Measurements from ENCODE around the gene NRAP. TPM values are rescaled to one million over a fixed set of nuclear protein-coding genes. Genes with fewer than 3 reads are reported as not detected.
"Not testable (repeated sequence)": the region's sequence is repeated elsewhere in the genome, so short reads cannot be mapped to it uniquely, and the experiment has no call there.

Gene NRAP
- total and polyA plus RNA-seq, 12 donors, result 168 to 1,999 (median 1,161) TPM

GRCh38 chr10:113663142-113663541 is 699 bp downstream of the NRAP start:
- ATAC-seq, result peak in 3 of 8 donors; percentile 42 to 52 (median 52)
- Histone ChIP-seq H3K27ac (peak overlapping the region; percentile 55 to 97 (median 84)), H3K9me3 (no peaks in the 10 kb centered on the region), H3K4me3 (peak overlapping the region; percentile 8 to 60 (median 46)), H3K27me3 (no peaks in the 10 kb centered on the region), H3K36me3 (peaks cover 0 to 10% (median 0%) of the 10 kb centered on the region in 9 donors), H3K4me1 (peaks cover 0 to 18% (median 9%) of the 10 kb centered on the region in 9 donors)
- no peak for DNase-seq
- TF ChIP-seq CTCF (IDR thresholded peaks at IDR 0.05), result no peak
- 42 to 56% methylated on average over 5 of the region's 5 CpGs for WGBS, 2 donors
- intact Hi-C loops (cut with DNase I), result no loop called here

GRCh38 chr10:113661332-113661731 is 2.5 kb downstream of the NRAP start:
- H3K9me3 ChIP-seq, result no peaks in the 10 kb centered on the region
- TF ChIP-seq CTCF (IDR thresholded peaks at IDR 0.05), result no peak
- peaks cover 0 to 35% (median 20%) of the 10 kb centered on the region in 9 donors for H3K4me1 ChIP-seq
- intact Hi-C loops (cut with DNase I), result loop anchor here in 1 of 10 donors (2.0 kb wide), 1 partner anchor 33 kb away; no protein-coding TSS in a partner anchor
- H3K4me3 ChIP-seq, result peak overlapping the region in 9 of 10 donors; percentile 8 to 60 (median 48)
- H3K27ac ChIP-seq, result peak overlapping the region in 8 of 10 donors; percentile 58 to 97 (median 84)
- DNase-seq (no peak), ATAC-seq (peak; percentile 54 to 77 (median 70))
- H3K27me3 ChIP-seq, result no peaks in the 10 kb centered on the region
- WGBS, 2 donors, result 54 to 66% methylated on average over 2 of the region's 2 CpGs
- H3K36me3 ChIP-seq, result peaks cover 0 to 24% (median 0%) of the 10 kb centered on the region in 9 donors

- no peak for TF ChIP-seq CTCF (IDR thresholded peaks at IDR 0.05)
- Histone ChIP-seq H3K9me3 (no peaks in the 10 kb centered on the region), H3K27ac (peak overlapping the region in 5 of 10 donors; percentile 2 to 45 (median 29)), H3K27me3 (no peaks in the 10 kb centered on the region), H3K4me3 (no peak overlapping the region), H3K36me3 (peaks cover 0 to 62% (median 3%) of the 10 kb centered on the region in 9 donors), H3K4me1 (peaks cover 0 to 58% (median 23%) of the 10 kb centered on the region in 9 donors)
- no peak for DNase-seq
- ATAC-seq, result no peak
- intact Hi-C loops (cut with DNase I), result no loop called here
These were observed 6.3 kb downstream of the NRAP start for GRCh38 chr10:113657544-113657943.

- no peak overlapping the region for H3K4me3 ChIP-seq
- no peaks in the 10 kb centered on the region for H3K27me3 ChIP-seq
- no peak for TF ChIP-seq CTCF (IDR thresholded peaks at IDR 0.05)
- peaks cover 0 to 68% (median 3%) of the 10 kb centered on the region in 9 donors for H3K36me3 ChIP-seq
- intact Hi-C loops (cut with DNase I), result no loop called here
- peak in 3 of 8 donors; percentile 31 to 47 (median 36) for ATAC-seq
- H3K27ac ChIP-seq, result peak overlapping the region in 4 of 10 donors; percentile 29 to 49 (median 41)
- DNase-seq, result no peak
- 24 to 30% methylated on average over 2 of the region's 2 CpGs for WGBS, 2 donors
- peaks cover 0 to 63% (median 23%) of the 10 kb centered on the region in 9 donors for H3K4me1 ChIP-seq
- H3K9me3 ChIP-seq, result no peaks in the 10 kb centered on the region
These were observed 6.9 kb downstream of the NRAP start for GRCh38 chr10:113656896-113657295.

- 90 to 95% methylated on average over 3 of the region's 3 CpGs for WGBS, 2 donors
- DNase-seq; ATAC-seq; intact Hi-C loops (cut with DNase I); H3K9me3 ChIP-seq; H3K4me3 ChIP-seq; H3K27me3 ChIP-seq: not testable (repeated sequence)
- Histone ChIP-seq H3K4me1 (peaks cover 2 to 86% (median 16%) of the 10 kb centered on the region in 9 donors), H3K27ac (peak overlapping the region in 1 of 10 donors; percentile 36), H3K36me3 (peaks cover 0 to 82% (median 10%) of the 10 kb centered on the region in 9 donors)
These were observed 11.4 kb downstream of the NRAP start for GRCh38 chr10:113652456-113652855.
